Stimulated activated CD8-positive, alpha-beta memory T cell treated with anti-CD3 and anti-CD28 coated beads, Interleukin-7, amount 100 ng/mL, for 48 hours (primary cell): ENCODE results near the gene DHRS7B.
"Not testable (repeated sequence)": the region's sequence is repeated elsewhere in the genome, so short reads cannot be mapped to it uniquely, and the experiment has no call there.

Experiments used
- DNase-seq, 2 donors: peaks; one replicate each; pipeline ENCODE4 v3.0.0-alpha.2; 2020; ENCODE audit warnings: low read depth in 1 of 2; ENCODE audit errors: extremely low read depth in 1 of 2

The DHRS7B gene

DNA sequence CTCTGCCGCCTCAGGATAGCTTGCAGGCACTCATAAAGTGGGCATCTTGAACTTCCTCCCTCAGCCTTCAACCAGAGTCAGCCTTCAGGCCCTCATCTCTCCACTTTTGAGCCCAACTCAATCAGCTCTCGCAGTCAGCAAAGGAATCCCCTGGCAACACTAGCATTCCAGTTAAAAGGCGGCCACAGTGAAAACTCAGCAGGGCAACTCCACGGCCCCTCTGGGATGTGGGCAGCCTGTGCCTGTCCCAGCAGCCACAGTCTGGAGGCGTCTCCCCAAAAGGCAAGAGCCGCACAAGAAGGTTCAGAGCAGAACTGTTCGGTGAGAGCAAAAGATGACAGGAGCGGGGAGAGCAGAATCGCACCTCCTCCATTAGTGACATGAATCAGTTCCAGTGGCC, 78.2 kb downstream of the DHRS7B start:
- DNase-seq: no peak

DNA sequence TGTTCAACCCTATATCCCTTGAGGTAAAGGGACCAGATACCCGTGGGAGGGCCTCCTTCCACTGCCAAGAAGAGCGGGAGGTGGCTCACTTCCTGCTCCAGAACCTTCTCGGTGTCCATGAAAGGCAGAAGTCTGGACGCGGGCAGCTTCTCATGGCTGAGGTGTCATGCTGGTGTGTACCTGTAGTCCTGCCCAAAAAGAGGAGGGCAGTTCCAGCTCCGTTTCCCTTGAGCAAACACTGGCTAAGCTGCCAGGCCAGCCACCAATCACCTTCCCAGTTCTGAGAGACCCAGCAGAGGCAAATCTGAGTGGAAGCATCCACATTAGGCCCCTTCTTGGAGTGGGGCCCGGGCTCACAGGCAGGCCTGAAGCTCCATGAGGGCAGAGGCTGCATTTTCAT, 81.6 kb downstream of the DHRS7B start:
- DNase-seq: no peak

DNA sequence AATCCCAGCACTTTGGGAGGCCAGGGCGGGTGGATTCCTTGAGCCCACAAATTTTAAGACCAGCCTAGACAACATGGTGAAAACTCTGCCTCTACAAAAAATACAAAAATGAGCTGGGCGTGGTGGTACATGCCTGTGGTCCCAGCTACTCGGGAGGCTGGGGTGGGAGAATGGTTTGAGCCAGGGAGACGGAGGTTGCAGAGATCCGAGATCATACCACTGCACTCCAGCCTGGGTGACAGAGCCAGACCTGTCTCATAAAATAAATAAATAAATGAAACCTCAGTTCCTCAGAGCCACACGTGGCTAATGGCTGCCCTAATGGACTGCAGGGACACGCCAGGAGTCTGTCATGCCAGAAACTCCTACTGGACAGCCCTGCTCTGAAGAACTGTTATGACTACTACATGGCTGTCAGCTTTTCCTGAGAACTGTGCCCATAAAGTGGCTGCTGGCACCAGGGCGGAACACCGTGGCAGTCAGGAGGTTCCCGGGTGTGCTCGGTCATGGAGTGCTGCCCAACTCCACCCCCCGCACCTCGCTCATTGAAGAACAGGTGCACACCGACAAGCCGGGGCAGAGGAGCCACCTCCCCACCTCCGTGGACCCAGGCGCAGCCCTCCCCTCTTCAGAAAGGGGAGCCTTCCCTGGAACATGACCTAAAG, 82.9 kb downstream of the DHRS7B start:
- no peak for DNase-seq

DNA sequence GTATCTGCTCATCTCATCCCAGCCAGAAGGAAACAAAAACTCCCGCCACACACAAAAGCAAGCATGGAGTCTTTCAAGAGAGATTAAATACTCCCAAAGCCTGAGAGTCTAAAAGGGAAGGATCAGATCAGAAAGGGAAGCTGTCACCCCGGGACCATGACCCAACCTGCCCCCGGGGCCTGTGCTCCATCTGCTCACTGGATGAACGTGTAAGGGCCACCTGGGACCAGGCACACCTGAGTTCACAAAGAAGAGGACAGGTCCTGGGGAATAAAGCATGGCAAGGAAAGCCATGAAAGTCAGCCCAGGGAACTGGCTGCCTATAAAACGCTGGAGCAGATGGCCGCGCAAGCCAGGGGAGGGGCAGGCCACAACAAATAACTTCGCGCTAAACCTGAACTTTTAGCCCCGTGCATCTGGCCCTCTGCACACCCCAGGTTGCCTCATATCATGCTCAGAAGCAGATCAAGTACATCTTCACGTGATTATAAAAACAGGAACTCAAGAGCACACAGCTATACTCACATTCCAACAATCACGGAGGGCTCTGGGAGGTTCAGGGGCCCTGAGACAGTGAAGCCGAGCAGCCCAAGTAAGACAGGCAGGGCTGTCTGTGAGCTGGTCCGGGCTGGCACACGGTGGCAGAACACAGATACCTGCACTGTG, 83.8 kb downstream of the DHRS7B start:
- no peak for DNase-seq

DNA sequence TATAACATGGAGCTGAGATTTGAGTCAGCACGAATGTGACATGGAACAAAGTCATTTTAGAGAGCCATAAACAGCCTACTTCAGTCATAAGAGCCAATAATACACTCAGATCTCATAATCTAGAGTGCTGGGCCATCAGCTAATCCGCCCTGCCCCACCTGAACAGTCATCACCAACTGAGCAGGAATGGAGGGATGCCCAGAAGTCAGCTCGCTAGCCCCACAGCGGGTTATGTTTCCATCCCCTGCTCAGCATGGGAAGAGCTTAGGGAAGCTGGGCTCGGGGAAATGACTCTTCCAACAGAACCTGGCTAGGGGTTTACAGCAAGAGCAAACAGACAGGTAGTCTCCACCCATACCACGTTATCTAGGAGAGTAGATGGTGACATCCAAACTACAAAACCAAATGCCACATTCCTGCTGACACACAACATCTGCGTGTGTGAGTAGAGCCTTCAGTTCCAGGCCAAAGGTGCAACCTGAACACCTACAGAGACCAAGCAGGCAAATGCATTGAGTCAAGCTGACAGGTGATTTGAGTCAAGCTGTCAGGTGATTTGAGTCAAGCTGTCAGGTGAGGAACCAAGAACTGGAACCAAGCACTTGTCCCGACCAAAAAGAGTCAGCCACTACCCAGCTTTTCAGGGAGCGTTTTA, 85.2 kb downstream of the DHRS7B start:
- no peak for DNase-seq

DNA sequence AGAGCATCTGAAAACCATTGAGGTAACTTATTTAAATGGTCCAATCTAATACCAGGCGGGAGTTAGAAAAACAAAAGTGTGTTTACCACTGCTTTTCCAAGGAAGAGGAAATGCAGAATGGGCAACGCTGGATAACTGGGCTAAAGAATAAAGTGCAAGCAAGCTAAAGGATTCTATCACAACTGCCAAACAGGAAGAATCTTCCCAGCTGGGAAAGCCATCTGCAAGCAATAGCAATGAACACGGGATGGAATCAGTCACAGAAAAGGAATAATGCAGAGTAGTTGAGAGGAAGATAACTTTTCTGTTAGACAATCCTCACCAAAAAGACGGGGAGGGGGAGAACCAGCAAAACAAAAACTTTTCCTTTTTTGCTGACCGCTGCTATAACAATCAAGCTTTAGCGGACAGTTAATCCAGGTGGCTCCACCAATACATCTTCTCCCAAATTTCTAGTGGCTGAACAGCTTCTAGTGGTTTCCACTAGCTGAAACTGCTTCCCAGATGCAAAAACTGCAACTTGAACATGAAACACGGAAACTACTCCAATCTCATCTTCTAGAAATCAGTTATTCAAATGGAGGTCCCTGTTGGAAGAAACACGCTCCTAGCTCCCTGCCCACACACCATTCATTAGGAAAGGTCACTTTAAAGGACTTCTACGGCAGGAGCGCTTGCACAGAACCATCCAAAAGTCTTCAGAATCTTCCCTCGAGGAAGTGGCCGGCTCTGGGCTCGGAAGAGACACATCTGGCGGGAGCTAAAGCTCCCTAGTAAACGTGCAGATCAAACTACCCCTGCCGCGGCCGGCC, 86.3 kb downstream of the DHRS7B start:
- DNase-seq: no peak

DNA sequence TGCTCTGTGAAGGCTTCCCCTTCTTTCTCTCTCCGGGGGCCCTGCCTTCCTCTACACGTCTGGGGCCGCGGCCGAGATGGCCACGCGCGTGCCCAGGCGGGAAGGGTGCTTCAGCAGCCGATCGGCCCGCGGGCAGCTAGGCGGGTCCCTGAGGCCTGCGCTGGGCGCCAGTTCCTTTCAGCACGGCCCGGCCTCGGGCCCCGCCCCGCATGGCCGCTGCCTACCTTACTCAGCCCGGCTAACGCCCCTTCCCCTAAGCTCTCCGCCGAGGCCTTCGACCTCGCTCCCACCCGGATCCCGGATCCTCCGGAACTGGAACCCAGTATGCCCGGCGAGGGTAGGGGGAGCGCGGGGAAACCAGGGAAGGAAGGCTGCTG, 86.9 kb downstream of the DHRS7B start:
- peak in 1 of 2 donors; percentile 9 for DNase-seq

DNA sequence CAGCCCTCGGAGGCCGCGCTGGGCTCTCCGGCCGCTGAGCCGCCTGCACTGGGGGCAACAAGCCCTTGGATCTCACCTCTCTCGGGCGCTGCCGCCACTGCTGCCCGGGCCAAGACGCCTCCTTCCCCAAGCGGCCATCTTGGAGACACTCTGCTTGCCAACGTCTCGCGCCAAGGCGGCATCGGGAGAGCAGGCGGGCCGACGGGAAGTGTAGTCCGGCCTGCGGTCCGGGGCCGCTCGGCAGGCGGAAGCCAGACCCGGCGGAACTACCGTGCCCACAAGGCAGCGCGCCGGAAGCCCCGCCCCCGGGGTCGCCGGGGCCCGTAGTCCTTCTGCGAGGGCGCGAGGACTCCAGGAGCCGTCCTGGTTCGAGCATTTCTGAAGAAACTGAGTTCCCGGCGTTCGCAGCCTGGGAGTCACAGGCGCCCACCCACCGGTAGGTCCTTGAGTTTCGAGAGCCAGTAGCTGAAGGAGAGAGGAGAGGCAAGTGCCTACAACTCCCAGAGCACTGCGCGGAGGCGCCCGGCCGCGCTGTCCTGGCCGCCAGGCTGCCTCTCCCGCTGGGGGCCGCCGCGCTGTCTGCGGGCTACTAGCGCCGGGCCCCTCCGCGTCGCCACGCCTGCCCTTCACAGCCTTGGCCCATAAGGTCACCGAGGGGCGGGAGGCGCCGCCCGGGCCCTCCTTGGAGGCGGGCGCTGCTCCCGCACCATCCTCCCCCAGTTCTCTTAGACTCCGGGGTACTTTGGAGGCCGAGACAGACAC, 87.4 kb downstream of the DHRS7B start, which contains the start of gene TMEM11:
Gene TMEM11, minus strand, starts transcription at position 147 of the 762 bp plus-strand sequence. Its CDS starts 9 bp downstream, at position 138.
- peak; percentile 93 to 94 for DNase-seq

DNA sequence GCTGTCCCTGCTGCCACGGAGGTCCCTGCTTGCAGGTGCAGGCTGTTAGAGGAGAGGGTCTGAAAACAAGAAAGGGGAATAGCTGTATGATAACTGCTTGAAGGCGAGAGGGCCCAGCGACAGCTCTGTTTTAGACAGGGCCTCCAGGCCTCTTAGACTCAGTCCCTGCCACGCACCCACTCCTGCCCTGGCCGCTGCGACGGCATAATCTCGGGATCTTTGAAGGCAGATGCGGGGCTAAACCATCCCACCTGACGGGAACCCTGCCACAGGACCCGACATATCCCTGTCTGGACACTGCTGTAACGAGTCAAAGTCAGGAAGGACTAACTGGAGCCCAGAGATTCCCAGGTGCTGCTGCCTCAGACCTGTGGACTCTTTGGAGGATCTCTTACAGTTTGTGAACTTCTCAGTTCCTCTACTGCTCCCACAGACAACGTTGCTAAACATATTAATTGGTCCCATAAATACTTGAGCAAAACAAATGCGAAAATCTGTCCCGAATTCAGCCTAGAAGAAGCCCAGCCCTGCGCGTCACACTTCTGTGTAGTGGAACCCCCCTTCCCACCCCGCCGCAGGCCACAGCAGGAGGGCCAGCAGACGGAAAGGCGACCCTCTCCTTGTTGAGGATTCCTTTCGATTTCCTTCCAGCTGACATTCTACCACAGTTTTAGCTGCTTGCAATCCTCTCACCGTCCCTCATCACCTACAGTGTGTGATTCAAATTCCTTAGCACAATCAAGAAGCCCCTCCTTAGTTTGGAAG, 88.2 kb downstream of the DHRS7B start:
- no peak for DNase-seq

DNA sequence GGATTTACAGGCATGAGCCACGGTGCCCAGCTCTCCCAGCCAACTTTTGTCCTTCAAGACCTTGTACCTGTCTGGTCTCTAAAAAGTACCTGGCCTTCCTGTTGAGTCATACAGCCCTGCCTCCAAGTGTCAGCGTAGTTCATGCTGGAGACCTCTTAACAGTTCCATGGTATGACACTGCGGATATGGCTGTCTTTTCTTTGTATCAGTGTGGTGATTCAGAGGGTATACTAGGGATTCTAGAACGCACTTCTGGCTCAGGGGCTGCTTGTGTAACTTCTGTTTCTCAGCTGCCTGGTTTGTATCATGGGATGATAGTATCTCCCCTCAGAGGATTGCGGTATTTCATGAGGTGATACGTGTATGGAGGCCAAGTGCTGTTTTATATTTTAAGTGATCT, 89.2 kb downstream of the DHRS7B start:
- DNase-seq: no peak

DNA sequence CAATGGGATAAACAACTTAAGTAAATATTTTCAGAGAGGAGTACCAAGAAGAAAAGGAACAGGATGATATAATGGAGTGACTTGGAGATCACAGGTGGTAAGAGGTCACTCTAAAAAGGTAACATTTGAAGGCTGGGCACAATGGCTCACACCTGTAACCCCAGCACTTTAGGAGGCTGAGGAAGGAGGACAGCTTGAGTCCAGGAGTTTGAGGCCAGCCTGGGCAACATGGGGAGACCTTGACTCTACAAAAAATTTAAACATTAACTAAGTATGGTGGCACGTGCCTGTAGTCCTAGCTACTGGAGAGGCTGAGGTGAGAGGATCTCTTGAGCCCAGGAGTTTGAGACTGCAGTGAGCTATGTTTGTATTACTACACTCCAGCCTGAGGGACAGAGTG, 90.6 kb downstream of the DHRS7B start:
- DNase-seq: no peak

DNA sequence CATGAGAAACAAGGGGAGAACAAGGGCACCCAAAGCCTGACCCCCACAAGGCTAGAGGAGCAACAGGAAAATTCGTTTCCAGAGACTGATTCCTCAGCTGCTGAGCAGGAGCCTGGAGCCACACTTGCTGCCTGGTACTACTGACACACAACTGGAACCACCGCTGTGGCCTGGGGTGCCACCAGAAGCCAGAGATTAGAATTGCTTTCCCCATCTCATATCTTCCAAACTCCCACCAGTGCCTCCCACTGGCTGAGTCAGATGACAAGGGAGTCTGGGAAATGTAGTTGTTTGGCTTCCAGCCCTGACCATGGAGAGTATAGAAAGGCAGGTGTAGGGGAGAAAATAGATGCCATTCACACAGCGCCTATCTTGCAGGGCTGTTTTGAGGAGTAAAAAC, 91.3 kb downstream of the DHRS7B start:
- peak; percentile 7 to 56 for DNase-seq

DNA sequence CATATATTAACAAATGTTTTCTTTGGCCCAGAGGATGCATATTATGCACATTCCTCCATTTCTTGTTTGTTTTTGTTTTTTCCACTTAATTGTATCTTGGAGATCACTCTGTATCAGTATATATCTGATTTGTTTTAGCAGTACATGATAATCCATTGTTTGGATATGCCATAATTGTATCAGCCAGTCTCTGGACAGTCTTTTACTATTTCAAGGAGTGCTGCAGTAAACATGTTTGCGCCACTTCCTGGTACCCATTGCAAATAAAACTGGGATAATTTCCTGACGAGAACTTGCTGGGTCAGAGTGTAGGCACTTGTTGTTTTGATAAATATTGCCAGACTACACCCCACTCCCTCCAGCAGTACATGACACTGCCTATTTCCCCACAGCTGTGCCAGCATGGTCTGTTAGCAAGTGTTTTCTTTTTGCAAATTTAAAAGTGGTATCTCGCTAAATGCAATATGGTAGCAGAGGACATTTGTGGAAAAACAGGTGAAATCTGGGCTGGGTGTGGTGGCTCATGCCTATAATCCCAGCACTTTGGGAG, 92.1 kb downstream of the DHRS7B start:
- no peak for DNase-seq

DNA sequence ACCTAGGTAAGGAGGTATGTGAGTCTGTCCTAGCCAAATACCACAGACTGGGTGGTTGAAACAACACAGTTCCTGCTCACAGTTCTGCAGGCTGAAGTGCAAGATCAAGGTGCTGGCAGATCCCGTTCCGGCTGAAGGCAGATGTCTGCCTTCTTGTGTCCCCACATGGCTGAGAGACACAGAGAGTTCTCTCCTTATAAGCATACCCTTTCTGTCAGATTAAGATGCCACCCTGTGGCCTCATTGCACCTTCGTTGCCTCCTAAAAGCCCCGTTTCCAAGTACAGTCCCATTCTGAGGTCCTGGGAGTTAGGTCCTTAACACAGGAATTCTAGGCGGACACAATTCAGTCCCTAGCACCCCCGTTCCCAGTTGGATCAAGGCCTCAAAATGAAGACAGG, 96.3 kb downstream of the DHRS7B start:
- no peak for DNase-seq

DNA sequence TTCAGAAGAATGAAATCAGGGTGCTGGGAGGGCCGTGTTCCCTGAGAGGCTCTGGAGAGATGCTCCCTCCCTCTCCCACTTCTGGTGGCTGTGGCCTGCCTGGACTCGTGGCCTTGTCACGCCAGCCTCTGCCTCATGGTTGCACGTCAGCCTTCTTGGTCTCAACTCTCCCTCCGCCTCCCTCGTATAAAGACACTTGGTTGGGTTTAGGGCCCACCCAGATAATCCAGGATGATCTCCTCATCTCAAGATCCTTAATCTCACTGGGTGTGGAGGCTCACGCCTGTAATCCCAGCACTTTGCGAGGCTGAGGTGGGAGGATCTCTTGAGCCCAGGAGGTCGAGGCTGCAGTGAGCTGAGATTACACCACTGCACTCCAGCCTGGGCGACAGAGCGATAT, 100.5 kb downstream of the DHRS7B start:
- DNase-seq: not testable (repeated sequence)

DNA sequence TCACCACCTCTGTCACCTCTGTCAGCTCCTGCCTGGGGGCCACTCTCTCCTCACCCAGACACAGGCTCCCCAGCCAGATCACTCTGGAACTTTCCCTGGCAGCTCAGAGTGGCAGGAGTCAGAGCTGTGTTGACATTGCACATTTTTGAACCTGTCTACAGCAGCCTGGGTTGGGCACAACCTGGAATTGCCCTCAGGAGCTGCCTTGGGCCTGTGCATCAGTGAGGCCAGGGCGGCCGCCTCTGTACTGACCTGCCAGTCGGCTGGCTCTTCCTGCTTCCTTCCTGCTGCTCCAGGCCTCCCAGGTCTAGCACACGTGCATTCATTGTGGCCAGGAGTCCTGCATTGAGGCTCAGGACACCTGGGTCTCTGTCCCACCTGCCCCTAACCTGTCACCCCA, 101.3 kb downstream of the DHRS7B start:
- no peak for DNase-seq

DNA sequence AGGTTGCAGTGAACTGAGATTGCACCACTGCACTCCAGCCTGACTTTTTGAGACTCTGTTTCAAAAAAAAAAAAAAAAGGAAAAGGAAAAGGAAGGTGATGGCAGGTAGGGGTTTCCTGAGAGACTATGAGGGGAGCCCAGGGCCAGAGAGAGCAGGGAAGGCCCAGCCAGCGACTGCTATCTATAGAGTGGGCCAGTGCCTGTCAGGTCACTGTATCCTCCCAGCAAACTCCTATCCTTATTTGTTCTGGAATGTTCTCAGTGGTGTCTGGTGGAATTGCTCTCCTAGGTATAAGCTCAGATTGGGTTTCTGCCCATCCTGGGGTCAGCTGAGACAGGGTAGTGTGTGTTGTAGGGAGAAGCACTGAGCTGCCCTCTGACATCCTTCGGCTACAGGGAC, 102.1 kb downstream of the DHRS7B start:
- no peak for DNase-seq

DNA sequence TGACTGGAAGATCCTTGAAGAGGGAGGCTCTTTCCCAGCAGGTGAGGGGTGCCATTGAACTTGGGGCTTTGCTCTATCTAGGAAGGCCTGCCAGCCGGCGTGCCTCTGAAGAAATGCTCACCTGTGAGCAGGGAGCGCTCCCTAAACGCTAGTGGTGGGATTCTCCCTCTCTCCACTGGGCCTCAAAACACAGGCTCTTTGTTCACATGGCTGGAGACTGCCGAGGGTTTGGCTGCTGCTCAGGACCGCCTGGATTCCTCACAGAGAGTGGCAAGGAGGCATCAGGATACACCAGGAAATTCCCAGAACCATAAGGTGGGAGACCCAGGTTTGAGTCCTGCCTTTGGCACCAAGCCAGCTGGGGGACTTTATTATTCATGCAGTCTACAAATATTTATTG, 104.8 kb downstream of the DHRS7B start:
- DNase-seq: no peak

DNA sequence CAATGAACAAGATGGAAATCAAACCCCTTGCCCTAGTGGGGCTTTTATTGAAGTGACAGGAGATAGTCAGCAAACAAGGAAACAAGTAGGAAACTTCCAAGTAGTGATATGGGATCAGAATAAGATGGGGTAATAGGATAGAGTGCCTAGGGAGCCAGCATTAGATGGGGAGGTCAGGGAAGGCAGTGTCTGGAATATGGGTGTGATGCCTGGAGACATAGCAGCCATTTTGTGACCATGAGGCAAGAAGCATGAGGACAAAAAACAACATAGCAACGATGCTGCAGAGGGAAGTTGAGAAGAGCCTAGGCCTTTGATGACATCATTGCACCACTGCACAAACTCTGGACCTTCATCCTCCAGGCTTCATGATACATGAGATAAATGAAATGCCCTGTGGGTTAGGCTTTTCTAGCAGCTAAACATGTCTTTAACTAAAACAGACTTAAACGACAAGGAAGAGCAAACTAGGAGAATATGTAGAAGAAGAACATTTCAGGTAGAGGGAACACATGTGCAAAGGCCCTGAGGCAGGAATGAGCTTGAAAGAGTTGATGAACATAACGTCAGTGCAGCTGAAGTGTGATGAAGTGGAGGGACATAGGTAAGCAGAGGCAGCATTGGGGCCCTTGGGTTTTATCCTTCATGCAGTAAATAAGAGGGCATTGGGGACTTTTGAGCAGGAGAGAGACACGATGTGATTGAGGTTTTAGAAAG, 105.4 kb downstream of the DHRS7B start:
- DNase-seq: no peak
